ENCODE data around the gene ADRA2A. TPM values are rescaled to one million over a fixed set of nuclear protein-coding genes. Genes with fewer than 3 reads are reported as not detected.

The ADRA2A gene
- total RNA-seq, 1 donor from 2014 or later = 0.32 TPM

DNA sequence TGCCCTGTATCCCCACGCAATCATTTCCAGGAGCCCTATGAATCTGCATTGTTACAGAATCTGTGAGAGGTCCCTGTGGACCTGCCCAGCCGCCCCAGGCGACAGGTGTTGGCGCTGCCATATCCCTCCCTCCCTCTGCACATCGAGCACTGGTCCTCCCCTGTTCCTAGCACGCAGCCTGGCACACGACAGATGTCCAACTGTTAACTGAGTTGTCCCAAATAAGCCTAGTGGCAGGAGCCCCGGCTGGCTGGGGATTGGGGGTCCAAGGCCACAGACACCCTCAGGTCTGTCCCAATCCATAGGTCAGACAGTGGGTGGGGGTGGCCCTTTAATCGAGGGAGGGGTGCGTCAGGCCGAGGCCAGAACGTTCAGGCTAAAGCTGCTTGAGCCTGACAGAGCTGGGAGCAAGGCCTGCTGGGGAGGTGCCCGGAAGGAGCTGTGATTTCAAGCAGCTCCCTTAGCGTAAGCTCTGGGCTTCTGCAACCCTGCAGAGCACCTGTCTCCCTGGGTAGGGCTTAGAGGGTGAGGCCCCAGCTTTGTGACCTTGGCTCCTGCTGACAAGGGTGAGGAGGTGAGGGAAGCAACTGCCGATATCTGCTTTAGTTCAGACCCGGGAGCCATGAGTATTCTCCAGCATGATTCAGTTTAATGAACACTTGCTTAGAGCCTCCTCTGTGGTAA is 40.1 kb downstream of the ADRA2A start:
- no peak for TF ChIP-seq CTCF (IDR thresholded peaks at IDR 0.05; ENCODE audit: partially characterized antibody, unreplicated experiment)
- no peaks in the 10 kb centered on the region for H3K4me1 Mint-ChIP-seq (ENCODE audit: low read depth, unreplicated experiment)
- H3K27me3 Mint-ChIP-seq (ENCODE audit: unreplicated experiment) = peaks cover 2% of the 10 kb centered on the region
- H3K9me3 Mint-ChIP-seq (ENCODE audit: unreplicated experiment) = no peaks in the 10 kb centered on the region
- H3K36me3 Mint-ChIP-seq (ENCODE audit: unreplicated experiment) = no peaks in the 10 kb centered on the region
- no peak overlapping the region for H3K4me3 Mint-ChIP-seq (ENCODE audit: unreplicated experiment)
- no peak for DNase-seq
- no peak overlapping the region for H3K27ac Mint-ChIP-seq (ENCODE audit: unreplicated experiment)

GRCh38 chr10:111117528-111118277 is 40.9 kb downstream of the ADRA2A start:
- H3K36me3 Mint-ChIP-seq (ENCODE audit: unreplicated experiment) = no peaks in the 10 kb centered on the region
- peaks cover 2% of the 10 kb centered on the region for H3K27me3 Mint-ChIP-seq (ENCODE audit: unreplicated experiment)
- no peak for DNase-seq
- no peaks in the 10 kb centered on the region for H3K4me1 Mint-ChIP-seq (ENCODE audit: low read depth, unreplicated experiment)
- no peaks in the 10 kb centered on the region for H3K9me3 Mint-ChIP-seq (ENCODE audit: unreplicated experiment)
- no peak overlapping the region for H3K4me3 Mint-ChIP-seq (ENCODE audit: unreplicated experiment)
- no peak overlapping the region for H3K27ac Mint-ChIP-seq (ENCODE audit: unreplicated experiment)
- TF ChIP-seq CTCF (IDR thresholded peaks at IDR 0.05; ENCODE audit: partially characterized antibody, unreplicated experiment) = no peak

DNA sequence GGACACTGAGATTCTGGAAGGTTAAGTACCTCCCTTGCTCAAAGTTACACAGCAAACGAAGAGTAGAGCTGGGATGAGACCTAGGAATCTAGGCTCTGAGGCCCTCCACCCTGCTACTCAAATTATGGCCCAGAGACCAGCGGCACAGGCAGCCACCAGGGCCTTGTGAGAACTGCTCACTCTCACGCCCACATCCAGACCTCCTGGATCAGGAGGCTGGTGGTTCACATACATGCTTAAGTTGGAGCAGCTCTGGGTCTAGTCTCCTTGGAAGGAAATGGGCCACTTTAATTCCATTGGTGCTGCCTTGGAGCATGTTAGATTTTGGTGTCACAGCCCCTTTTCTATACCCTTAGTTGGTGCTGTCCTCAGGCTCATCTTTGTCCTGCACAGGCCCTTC is 41.9 kb downstream of the ADRA2A start:
- Mint-ChIP-seq H3K4me3 (ENCODE audit: unreplicated experiment) (no peak overlapping the region), H3K27ac (ENCODE audit: unreplicated experiment) (no peak overlapping the region), H3K27me3 (ENCODE audit: unreplicated experiment) (peaks cover 2% of the 10 kb centered on the region), H3K4me1 (ENCODE audit: low read depth, unreplicated experiment) (no peaks in the 10 kb centered on the region), H3K9me3 (ENCODE audit: unreplicated experiment) (no peaks in the 10 kb centered on the region), H3K36me3 (ENCODE audit: unreplicated experiment) (no peaks in the 10 kb centered on the region)
- DNase-seq = no peak
- TF ChIP-seq CTCF (IDR thresholded peaks at IDR 0.05; ENCODE audit: partially characterized antibody, unreplicated experiment) = no peak

GRCh38 chr10:111119637-111120036 is 42.8 kb downstream of the ADRA2A start:
- Mint-ChIP-seq H3K4me1 (ENCODE audit: low read depth, unreplicated experiment) (no peaks in the 10 kb centered on the region), H3K27me3 (ENCODE audit: unreplicated experiment) (peaks cover 2% of the 10 kb centered on the region)

More at GRCh38 chr10:111119637-111120036, 42.8 kb downstream of the ADRA2A start:
- Mint-ChIP-seq H3K9me3 (ENCODE audit: unreplicated experiment) (no peaks in the 10 kb centered on the region), H3K4me3 (ENCODE audit: unreplicated experiment) (no peak overlapping the region), H3K27ac (ENCODE audit: unreplicated experiment) (no peak overlapping the region), H3K36me3 (ENCODE audit: unreplicated experiment) (no peaks in the 10 kb centered on the region)
- no peak for DNase-seq
- no peak for TF ChIP-seq CTCF (IDR thresholded peaks at IDR 0.05; ENCODE audit: partially characterized antibody, unreplicated experiment)
